ENCODE results near the gene COL15A1.

- no peak for TF ChIP-seq POLR2A (IDR thresholded peaks at IDR 0.05)
- TF ChIP-seq CTCF (IDR thresholded peaks at IDR 0.05), result no peak
These were observed 149.7 kb downstream of the COL15A1 start for GRCh38 chr9:99093492-99093791.
